ENCODE data around the gene FREM2.

FREM2 gene

GRCh38 chr13:38908574-38908973 is 221.7 kb downstream of the FREM2 start:
- DNase-seq, result no peak

- DNase-seq, result no peak
Measured at GRCh38 chr13:38914070-38914469, 227.2 kb downstream of the FREM2 start.

DNA sequence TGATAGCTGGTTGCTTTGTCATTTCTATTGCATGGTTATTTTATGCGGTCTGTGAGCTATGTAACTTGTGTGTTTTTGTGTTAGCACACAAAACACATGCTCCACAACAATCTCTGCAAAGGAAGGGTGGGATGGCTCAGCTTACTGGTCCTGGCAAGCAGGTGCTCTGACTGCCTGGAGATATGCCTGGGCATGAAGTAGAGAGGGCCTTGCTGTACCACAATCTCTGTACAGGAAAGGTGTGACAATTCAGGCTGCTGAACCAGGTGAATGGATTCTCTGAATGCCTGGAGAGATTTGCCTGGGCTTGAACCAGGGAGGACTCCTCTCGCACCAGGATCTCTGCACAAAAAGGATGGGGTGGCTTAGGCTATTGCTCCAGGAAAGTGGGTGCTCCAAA is 234.2 kb downstream of the FREM2 start:
- no peak for DNase-seq

GRCh38 chr13:38922170-38922569 is 235.3 kb downstream of the FREM2 start:
- DNase-seq, result no peak

- DNase-seq, result no peak
Measured at GRCh38 chr13:38933786-38934185, 246.9 kb downstream of the FREM2 start.

Measured in NCI-H2171 treated with DMSO at 0.1 percent for 48 hours (cell line).